Mesenchymal stem cell (in vitro differentiated cells and primary cell): Measurements from ENCODE around the gene PHKA1.

Experiments
- DNase-seq: peaks from one replicate; pipeline ENCODE4 v3.0.0-alpha.2; 2013
- H2AFZ ChIP-seq: one replicate; pipeline ENCODE4 v1.6.1; 2013; ENCODE audit warnings: low read depth, mild to moderate bottlenecking, control low read depth, inconsistent platforms, low read length, moderate library complexity
- H2AK5ac ChIP-seq: 2 replicates; pipeline ENCODE4 v1.6.1; 2013; ENCODE audit warnings: low read length, moderate library complexity, mild to moderate bottlenecking, inconsistent platforms; ENCODE audit not compliant: severe bottlenecking
- H2BK120ac ChIP-seq: one replicate; pipeline ENCODE4 v1.6.1; 2013; ENCODE audit warnings: low read depth, mild to moderate bottlenecking, inconsistent platforms, low read length, moderate library complexity
- H2BK12ac ChIP-seq, 2 experiments: one replicate each; pipeline ENCODE4 v1.6.1; 2013; ENCODE audit warnings: inconsistent platforms in 2 of 2, low read length in 2 of 2, mild to moderate bottlenecking in 2 of 2, moderate library complexity in 2 of 2, control low read depth in 1 of 2
- H2BK15ac ChIP-seq: one replicate; pipeline ENCODE4 v1.6.1; 2013; ENCODE audit warnings: mild to moderate bottlenecking, low read depth, inconsistent platforms; ENCODE audit not compliant: poor library complexity, severe bottlenecking
- H2BK5ac ChIP-seq: 2 replicates; pipeline ENCODE4 v1.6.1; 2013; ENCODE audit warnings: low read depth, mild to moderate bottlenecking, low read length, control low read depth, inconsistent platforms; ENCODE audit not compliant: poor library complexity, severe bottlenecking
- H3K14ac ChIP-seq, 2 experiments: one replicate each; pipeline ENCODE4 v1.6.1; 2013; ENCODE audit warnings: inconsistent platforms in 2 of 2, low read length in 2 of 2, control low read depth in 1 of 2, mild to moderate bottlenecking in 1 of 2, moderate library complexity in 1 of 2
- H3K18ac ChIP-seq, 2 experiments: one replicate each; pipeline ENCODE4 v1.6.1; 2013; ENCODE audit warnings: inconsistent platforms in 2 of 2, low read length in 2 of 2, control low read depth in 1 of 2, low read depth in 1 of 2, mild to moderate bottlenecking in 1 of 2
- H3K23ac ChIP-seq, 2 experiments: one replicate each; pipeline ENCODE4 v1.6.1; 2013; ENCODE audit warnings: inconsistent platforms in 2 of 2, low read length in 2 of 2, mild to moderate bottlenecking in 2 of 2, moderate library complexity in 2 of 2, control low read depth in 1 of 2
- H3K27ac ChIP-seq: 2 replicates; pipeline ENCODE4 v1.5.1; 2013; ENCODE audit warnings: mild to moderate bottlenecking, moderate library complexity, low read length, control low read depth, inconsistent platforms; ENCODE audit not compliant: poor library complexity, severe bottlenecking
- H3K27me3 ChIP-seq, 2 experiments: 2 replicates each; pipeline versions ENCODE4 v1.6.1 to v1.7.0; 2013; ENCODE audit warnings: low read length in 2 of 2, mild to moderate bottlenecking in 2 of 2, moderate library complexity in 2 of 2, control low read depth in 1 of 2, inconsistent platforms in 1 of 2; ENCODE audit not compliant: control insufficient read depth in 1 of 2, insufficient read depth in 1 of 2
- H3K36me3 ChIP-seq, 2 experiments: 2 replicates each; pipeline versions ENCODE4 v1.6.1 to v1.7.0; 2013; ENCODE audit warnings: low read length in 2 of 2, control low read depth in 1 of 2, inconsistent platforms in 1 of 2, low read depth in 1 of 2, mild to moderate bottlenecking in 1 of 2; ENCODE audit not compliant: insufficient read depth in 2 of 2, control insufficient read depth in 1 of 2
- H3K4ac ChIP-seq, 2 experiments: one replicate each; pipeline ENCODE4 v1.6.1; 2013; ENCODE audit warnings: inconsistent platforms in 2 of 2, low read length in 2 of 2, mild to moderate bottlenecking in 2 of 2, moderate library complexity in 2 of 2, control low read depth in 1 of 2, low read depth in 1 of 2
- H3K4me1 ChIP-seq: 2 replicates; pipeline ENCODE4 v1.6.1; 2013; ENCODE audit warnings: low read depth, low read length, control low read depth; ENCODE audit not compliant: control insufficient read depth, insufficient read depth
- H3K4me2 ChIP-seq: 2 replicates; pipeline ENCODE4 v1.6.1; 2013; ENCODE audit warnings: low read length, mild to moderate bottlenecking, inconsistent platforms; ENCODE audit not compliant: poor library complexity, severe bottlenecking
- H3K4me3 ChIP-seq, 2 experiments: 2 replicates each; pipeline versions ENCODE4 v1.5.1 to v1.7.0; 2013; ENCODE audit warnings: low read length in 2 of 2, mild to moderate bottlenecking in 2 of 2, control low read depth in 1 of 2, low read depth in 1 of 2; ENCODE audit not compliant: insufficient read depth in 1 of 2
- H3K79me1 ChIP-seq: replicated peaks from 2 replicates; pipeline ENCODE4 v1.6.1; 2013; ENCODE audit warnings: mild to moderate bottlenecking, control low read depth, low read length, inconsistent platforms; ENCODE audit not compliant: poor library complexity, severe bottlenecking
- H3K9ac ChIP-seq: 2 replicates; pipeline ENCODE4 v1.7.0; 2013; ENCODE audit warnings: mild to moderate bottlenecking, low read length, moderate library complexity
- H3K9me3 ChIP-seq: 2 replicates; pipeline ENCODE4 v1.7.0; 2013; ENCODE audit warnings: mild to moderate bottlenecking, low read length; ENCODE audit not compliant: control insufficient read depth
- H4K8ac ChIP-seq: one replicate; pipeline ENCODE4 v1.6.1; 2013; ENCODE audit warnings: inconsistent platforms, mild to moderate bottlenecking, low read length, moderate library complexity
- H4K91ac ChIP-seq: one replicate; pipeline ENCODE4 v1.6.1; 2013; ENCODE audit warnings: mild to moderate bottlenecking, low read length, inconsistent platforms
- WGBS: methylation state at CpG from one replicate; pipeline ENCODE4 v1.1.7; 2013; ENCODE audit warnings: mixed read lengths; 5-methylcytosine and 5-hydroxymethylcytosine counted together

Gene PHKA1

DNA sequence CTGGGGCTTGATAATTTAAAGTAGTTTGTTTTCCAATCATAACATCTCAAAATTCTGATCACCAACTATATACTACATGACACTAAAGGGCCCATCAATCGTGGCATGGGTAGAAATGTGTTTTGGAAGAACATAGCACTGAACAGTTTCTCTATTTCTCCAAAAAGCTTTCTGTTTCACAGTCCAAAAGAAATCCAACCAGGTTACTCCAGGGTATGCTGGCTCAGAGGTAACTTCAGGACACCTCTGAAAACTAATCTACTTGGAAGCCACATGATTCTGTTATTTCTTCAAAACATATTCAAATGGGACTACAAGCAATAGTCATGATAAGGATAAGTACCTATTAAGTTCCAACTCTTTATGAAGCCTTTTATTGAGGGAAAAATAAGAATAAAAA lies 8.3 kb downstream of the PHKA1 start:
- Histone ChIP-seq H3K4me1 (no peaks in the 10 kb centered on the region), H2BK5ac (no peak overlapping the region), H3K18ac (no peak overlapping the region), H2BK15ac (no peak overlapping the region), H3K4ac (no peak overlapping the region), H3K9ac (no peak overlapping the region), H2BK120ac (no peak overlapping the region), H2AK5ac (no peak overlapping the region), H4K91ac (no peak overlapping the region), H3K79me1 (no peaks in the 10 kb centered on the region), H3K4me2 (no peak overlapping the region), H3K23ac (no peak overlapping the region), H3K4me3 (no peak overlapping the region), H3K36me3 (no peaks in the 10 kb centered on the region), H2AFZ (no peak overlapping the region), H4K8ac (no peak overlapping the region), H3K14ac (no peak overlapping the region), H3K27ac (no peak overlapping the region), H3K9me3 (peaks cover 2% of the 10 kb centered on the region), H2BK12ac (no peak overlapping the region), H3K27me3 (peaks cover 0 to 2% of the 10 kb centered on the region in 2 experiments)
- 100% methylated on average over 1 of the region's 1 CpG for WGBS
- DNase-seq = no peak

- no peak overlapping the region for H3K18ac ChIP-seq
- no peak overlapping the region for H4K8ac ChIP-seq
- peaks cover 0 to 2% of the 10 kb centered on the region in 2 experiments for H3K27me3 ChIP-seq
- H2BK120ac ChIP-seq = no peak overlapping the region
- peaks cover 2% of the 10 kb centered on the region for H3K9me3 ChIP-seq
- H2AK5ac ChIP-seq = no peak overlapping the region
- H2BK15ac ChIP-seq = no peak overlapping the region
- H2BK12ac ChIP-seq = no peak overlapping the region
- H2BK5ac ChIP-seq = no peak overlapping the region
- H3K9ac ChIP-seq = no peak overlapping the region
- DNase-seq = no peak
- no peak overlapping the region for H3K27ac ChIP-seq
- no peak overlapping the region for H3K4me3 ChIP-seq
- H3K4me2 ChIP-seq = no peak overlapping the region
- no peaks in the 10 kb centered on the region for H3K4me1 ChIP-seq
- H3K36me3 ChIP-seq = no peaks in the 10 kb centered on the region
- no peaks in the 10 kb centered on the region for H3K79me1 ChIP-seq
- no peak overlapping the region for H2AFZ ChIP-seq
- no peak overlapping the region for H4K91ac ChIP-seq
- no peak overlapping the region for H3K14ac ChIP-seq
- H3K23ac ChIP-seq = no peak overlapping the region
- no peak overlapping the region for H3K4ac ChIP-seq
These were observed 9.0 kb downstream of the PHKA1 start for GRCh38 chrX:72705111-72705510.

GRCh38 chrX:72694170-72694569 lies 19.9 kb downstream of the PHKA1 start:
- WGBS = 87% methylated on average over 2 of the region's 2 CpGs
- Histone ChIP-seq H2AK5ac (no peak overlapping the region), H3K79me1 (no peaks in the 10 kb centered on the region), H3K4ac (no peak overlapping the region), H3K27ac (no peak overlapping the region), H2BK5ac (no peak overlapping the region), H2AFZ (no peak overlapping the region), H3K18ac (no peak overlapping the region), H3K9me3 (no peaks in the 10 kb centered on the region), H4K8ac (no peak overlapping the region), H3K23ac (no peak overlapping the region), H3K14ac (no peak overlapping the region), H2BK120ac (no peak overlapping the region), H3K4me2 (no peak overlapping the region), H4K91ac (no peak overlapping the region), H3K27me3 (peaks cover 0 to 4% of the 10 kb centered on the region in 2 experiments), H3K9ac (no peak overlapping the region), H3K36me3 (no peaks in the 10 kb centered on the region), H2BK15ac (no peak overlapping the region), H3K4me3 (no peak overlapping the region), H3K4me1 (no peaks in the 10 kb centered on the region), H2BK12ac (no peak overlapping the region)
- DNase-seq = no peak

- Histone ChIP-seq H2BK5ac (no peak overlapping the region), H2BK12ac (no peak overlapping the region), H2AK5ac (no peak overlapping the region), H3K18ac (no peak overlapping the region), H2AFZ (no peak overlapping the region), H3K14ac (no peak overlapping the region), H3K79me1 (no peaks in the 10 kb centered on the region), H3K4me3 (no peak overlapping the region), H3K4ac (no peak overlapping the region), H3K4me2 (no peak overlapping the region), H3K4me1 (no peaks in the 10 kb centered on the region), H3K9me3 (no peaks in the 10 kb centered on the region), H3K9ac (no peak overlapping the region), H2BK15ac (no peak overlapping the region), H3K36me3 (no peaks in the 10 kb centered on the region), H4K8ac (no peak overlapping the region), H4K91ac (no peak overlapping the region), H3K27me3 (peaks cover 0 to 4% of the 10 kb centered on the region in 2 experiments), H3K27ac (no peak overlapping the region), H2BK120ac (no peak overlapping the region), H3K23ac (no peak overlapping the region)
- no CpG with 5 or more reads among the region's 1 CpG for WGBS
- DNase-seq = no peak
These were observed 20.6 kb downstream of the PHKA1 start for GRCh38 chrX:72693477-72693876.
